CD4-positive, alpha-beta T cell treated with Interleukin-17A for 1 hour (primary cell): ENCODE measurements around the gene MMP24OS.
A peak's percentile ranks its signal among the peaks of the same experiment; 100 is the strongest.
"Not testable (repeated sequence)": the region's sequence is repeated elsewhere in the genome, so short reads cannot be mapped to it uniquely, and the experiment has no call there.

Experiments used
- DNase-seq: peaks from one replicate; pipeline ENCODE4 v3.0.0-alpha.2; 2020

The MMP24OS gene

DNA sequence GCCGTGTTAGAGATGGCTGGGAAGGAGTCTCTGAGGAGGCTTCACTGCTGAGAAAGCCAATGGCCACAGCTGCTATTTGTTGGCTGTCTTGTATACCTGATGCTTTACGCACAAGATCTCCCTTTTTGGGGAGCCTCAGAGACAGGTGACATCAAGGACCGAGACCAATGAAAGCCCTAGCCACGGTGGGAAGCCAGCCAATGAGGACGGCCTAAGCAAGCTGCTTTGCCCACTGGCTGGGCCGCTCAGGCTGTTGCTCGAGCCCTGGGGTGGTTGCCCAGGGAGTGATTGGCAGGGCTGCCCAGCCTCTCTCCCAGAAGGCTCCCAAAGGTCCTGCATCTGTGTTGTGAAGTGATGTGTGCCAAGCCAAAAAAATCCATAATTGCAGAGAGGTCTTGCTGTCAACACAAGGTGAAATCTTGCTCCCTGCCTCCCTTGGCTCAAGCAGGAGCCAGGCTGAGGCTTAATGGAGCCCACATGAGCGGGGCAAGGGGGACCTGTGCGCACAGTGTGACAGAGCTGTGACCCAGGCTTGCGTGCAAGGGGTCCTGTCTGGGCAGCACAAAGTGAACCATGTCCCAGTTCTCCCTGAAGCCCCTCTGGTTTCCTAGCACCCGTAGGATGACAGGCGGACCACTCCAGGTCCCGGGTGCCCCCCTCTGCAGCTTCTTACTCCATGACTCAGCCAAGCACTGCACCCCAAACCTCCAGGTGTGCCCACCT, 4.3 kb downstream of the MMP24OS start:
- no peak for DNase-seq

DNA sequence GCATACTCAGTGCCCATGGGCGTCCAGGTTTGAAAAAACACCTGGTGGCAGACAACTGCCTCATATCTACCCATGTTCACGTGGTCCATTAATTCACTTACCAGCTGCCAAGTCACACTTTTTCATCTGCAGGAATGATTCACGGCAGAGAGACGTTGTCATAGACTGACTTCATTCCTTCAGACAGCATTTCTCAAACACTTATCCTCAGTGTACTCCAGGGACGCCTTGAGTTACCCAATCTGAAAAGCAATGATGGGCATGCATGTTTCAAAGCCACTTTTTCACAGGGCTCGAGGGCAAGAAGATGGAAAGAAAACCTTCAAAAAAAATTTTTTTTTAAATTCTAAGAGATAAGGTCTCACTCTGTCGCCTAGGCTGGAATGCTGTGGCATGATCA, 6.0 kb downstream of the MMP24OS start:
- DNase-seq = no peak

DNA sequence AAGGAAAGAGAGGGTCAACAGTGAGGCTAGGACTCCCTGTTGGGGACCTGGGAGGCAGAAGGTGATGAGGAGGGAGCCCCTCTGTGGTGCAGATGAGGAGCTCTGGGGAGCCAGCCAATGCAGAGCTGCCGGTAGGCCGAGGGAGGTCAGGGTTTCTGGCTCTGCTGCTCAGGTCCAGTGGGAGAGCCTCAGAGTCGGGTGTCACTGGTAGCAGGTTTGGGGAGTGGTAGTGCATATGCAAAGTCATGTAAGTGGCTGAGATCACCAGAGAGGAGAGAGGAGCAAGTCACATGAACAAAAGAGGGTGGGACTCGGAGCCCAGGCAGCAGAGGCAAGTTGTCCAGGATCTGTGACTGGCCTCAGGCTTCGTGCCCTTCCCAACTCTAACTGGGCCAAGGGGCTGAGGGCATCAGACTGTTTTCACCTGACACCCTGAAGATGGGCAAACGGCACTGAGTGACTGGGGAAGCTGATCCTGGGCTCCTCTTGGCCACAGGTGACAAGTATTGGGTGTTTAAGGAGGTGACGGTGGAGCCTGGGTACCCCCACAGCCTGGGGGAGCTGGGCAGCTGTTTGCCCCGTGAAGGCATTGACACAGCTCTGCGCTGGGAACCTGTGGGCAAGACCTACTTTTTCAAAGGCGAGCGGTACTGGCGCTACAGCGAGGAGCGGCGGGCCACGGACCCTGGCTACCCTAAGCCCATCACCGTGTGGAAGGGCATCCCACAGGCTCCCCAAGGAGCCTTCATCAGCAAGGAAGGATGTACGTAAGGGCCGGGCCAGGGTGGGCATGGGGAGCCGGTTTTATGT, 6.6 kb downstream of the MMP24OS start:
- no peak for DNase-seq

DNA sequence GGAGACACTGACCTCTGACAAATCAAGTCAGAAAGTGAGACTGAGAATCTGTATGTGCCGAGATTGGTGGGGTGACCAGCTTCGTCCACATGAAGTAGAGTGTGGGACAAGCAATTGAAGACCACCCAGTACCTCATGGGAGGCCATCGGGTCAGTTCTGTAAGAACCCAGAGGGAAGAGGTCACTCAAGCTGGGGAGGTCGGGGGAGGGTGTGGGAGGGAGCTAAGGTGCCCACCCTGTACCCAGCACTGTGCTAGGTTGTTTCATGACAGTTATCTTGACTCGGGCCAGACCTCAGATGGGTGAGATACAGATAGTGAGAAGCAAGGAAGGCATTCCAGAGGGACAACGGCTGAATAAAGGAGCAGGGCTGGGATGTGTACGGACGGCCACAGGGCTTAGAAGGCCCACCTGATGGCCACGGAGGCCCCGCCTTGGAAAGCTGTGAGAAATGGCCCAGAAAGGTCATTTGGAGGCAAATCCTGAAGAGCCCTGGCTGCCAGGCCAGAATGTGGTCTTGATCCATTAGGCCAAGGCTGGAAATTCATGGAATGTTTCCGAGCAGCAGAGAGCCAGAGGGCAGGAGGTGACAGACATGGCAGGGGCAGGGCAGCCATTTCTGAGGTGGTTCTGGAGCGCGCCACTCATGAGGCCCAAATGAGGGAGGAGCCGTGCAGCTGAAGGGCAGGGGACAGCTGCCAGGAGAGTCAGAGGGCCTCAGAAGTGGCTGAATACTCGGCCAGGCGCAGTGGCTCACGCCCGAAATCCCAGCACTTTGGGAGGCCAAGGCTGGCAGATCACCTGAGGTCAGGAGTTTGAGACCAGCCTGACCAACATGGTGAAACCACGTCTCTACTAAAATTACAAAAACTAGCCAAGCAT, 7.7 kb downstream of the MMP24OS start:
- no peak for DNase-seq

DNA sequence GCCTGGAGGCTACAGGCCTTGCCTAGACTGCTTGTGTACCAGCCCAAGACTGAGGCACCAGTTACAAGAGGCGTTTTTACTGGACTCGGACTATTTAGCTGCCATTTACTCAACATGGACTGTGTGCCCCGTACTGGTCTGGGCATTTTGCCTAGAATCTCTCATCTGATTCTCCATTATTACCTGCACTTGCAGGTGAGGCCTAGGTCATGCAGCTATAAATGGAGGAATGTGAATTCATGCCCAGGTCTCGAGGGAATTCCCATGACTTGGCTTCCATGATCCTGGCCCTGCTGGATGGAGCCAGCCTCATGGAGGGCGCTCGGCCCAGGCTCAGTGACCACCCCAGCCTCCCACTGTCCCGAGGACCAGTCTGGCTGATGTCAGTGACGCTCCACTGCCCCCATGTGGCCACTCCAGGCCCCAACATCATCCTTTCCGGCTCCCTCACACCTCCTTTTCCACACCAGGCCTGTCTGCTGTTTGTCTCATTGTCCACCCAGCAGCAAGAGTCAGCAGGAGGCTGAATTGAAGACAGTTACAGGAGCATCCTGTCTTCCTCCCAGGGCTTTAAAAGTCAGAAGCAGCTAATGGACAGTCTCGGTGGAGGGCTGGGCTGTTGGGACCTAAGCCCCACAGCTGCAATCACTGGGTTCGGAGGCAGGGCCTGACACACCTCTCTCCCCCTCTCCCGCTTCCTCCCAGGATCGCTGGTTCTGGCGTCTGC, 8.7 kb downstream of the MMP24OS start:
- DNase-seq = peak; percentile 44

DNA sequence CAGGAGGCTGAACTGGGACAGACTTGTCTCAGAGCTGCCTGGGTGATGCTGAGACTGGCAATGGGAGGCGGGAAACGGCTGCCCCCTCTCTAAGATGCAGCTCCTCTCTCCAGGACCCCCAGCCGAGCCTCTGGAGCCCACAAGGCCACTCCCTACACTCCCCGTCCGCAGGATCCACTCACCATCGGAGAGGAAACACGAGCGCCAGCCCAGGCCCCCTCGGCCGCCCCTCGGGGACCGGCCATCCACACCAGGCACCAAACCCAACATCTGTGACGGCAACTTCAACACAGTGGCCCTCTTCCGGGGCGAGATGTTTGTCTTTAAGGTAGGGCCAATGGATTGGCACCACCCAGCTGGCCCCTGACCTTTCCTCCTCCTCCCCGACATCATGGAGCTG, 10.8 kb downstream of the MMP24OS start:
- no peak for DNase-seq

DNA sequence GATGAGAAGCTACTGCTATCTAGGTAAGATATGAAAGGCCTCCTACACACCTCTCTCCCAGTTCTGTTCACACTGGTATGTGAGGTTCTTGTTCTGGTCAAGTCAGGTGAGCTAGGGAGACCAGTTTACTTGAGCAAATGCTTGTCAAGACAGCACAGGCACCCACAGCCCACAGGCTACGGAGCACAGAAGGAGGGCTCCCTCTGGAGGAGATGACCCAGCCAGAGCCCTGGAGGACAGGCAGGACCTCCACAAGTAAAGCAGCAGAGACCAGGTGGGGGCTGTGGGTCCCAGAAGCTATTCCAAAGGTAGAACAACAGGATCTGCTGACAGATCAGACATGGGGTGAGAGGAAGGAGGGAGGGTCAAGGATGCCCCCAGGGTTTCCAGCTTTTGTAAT, 13.2 kb downstream of the MMP24OS start:
- DNase-seq = no peak

DNA sequence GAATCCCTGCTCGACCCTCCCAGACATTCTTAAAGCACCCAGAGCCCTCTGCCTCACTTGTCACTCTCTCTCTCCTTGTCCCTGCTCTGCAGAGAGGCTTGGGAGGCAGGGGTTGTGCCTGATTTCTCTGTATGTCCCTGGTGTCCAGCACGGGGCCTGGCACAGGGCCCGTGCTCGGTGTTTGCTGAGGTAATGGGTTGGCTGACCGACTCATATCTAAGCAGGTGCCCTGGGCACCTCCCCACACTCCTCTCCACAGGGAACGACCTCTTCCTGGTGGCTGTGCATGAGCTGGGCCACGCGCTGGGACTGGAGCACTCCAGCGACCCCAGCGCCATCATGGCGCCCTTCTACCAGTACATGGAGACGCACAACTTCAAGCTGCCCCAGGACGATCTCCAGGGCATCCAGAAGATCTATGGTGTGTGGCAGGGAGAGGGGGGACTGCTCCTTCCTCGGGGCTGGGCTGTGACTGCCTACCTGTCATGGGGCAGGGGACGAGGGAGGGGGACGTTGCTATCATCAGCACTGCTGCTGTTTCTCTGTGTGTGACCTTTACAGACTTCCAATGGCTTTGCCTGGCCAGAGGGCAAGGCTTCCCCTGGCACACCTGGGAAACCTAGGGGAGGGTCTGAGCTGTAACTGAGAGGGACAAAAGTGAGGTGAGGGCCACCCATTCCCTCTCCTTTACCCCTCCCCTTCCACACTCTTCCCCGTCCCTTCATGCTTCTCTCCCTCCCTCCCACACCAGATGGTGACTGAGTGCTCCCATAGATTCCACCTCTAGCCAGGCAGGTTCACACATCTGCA, 14.2 kb downstream of the MMP24OS start:
- no peak for DNase-seq

DNA sequence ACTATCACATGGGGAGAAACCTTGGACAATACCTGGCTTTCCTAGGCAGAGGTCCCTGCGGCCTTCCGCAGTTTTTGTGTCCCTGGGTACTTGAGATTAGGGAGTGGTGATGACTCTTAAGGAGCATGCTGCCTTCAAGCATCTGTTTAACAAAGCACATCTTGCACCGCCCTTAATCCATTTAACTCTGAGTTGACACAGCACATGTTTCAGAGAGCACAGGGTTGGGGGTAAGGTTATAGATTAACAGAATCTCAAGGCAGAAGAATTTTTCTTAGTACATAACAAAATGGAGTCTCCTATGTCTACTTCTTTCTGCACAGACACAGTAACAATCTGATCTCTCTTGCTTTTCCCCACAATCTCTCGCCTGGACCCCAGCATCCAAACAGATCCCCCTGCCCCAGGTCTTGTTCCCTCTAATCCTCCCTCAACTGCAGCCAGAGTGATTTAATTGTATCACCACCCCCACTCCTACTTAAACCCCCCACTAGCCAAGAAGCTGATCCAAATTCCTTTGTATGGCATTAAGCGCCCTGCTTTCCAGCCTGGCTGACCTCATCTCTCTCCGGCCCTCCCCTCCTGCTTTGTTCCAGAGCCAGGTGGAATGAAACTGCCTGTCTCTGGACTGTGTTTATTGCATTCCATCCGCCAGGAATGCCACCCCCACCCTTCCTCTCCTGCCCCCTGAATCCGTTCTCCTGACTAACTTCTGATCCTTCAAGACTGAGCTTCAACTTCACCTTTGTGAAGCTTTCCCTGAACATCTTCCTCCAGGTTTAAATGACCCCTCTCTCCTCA, 15.0 kb downstream of the MMP24OS start:
- not testable (repeated sequence) for DNase-seq

DNA sequence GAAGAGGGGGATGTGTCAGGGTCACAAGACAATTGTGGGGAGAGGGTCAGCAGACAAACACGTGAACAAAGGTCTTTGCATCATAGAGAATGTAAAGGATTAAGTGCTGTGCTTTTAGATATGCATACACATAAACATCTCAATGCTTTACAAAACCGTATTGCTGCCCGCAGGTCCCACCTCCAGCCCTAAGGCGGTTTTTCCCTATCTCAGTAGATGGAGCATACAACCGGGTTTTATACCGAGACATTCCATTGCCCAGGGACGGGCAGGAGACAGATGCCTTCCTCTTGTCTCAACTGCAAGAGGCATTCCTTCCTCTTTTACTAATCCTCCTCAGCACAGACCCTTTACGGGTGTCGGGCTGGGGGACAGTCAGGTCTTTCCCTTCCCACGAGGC, 15.6 kb downstream of the MMP24OS start:
- not testable (repeated sequence) for DNase-seq

DNA sequence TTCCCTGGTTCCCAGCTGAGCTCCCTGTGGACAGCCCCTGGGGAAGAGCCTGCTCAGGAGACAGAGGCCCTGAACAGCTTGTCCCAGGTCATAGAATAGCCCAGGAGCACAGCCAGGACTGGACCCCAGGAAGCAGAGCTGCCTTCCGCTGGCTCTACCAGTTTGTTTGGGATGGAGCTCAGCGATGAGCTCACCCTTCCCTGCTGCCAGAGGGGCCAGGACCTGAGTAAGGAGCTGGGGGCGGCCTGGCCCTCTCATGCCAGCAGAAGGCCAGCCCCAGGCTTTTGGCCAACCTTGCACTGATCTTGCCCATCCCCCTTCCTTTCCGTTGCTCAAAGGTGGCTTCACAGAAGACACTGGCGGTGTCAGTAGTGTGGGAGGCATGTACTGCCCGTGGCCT, 17.5 kb downstream of the MMP24OS start:
- no peak for DNase-seq

DNA sequence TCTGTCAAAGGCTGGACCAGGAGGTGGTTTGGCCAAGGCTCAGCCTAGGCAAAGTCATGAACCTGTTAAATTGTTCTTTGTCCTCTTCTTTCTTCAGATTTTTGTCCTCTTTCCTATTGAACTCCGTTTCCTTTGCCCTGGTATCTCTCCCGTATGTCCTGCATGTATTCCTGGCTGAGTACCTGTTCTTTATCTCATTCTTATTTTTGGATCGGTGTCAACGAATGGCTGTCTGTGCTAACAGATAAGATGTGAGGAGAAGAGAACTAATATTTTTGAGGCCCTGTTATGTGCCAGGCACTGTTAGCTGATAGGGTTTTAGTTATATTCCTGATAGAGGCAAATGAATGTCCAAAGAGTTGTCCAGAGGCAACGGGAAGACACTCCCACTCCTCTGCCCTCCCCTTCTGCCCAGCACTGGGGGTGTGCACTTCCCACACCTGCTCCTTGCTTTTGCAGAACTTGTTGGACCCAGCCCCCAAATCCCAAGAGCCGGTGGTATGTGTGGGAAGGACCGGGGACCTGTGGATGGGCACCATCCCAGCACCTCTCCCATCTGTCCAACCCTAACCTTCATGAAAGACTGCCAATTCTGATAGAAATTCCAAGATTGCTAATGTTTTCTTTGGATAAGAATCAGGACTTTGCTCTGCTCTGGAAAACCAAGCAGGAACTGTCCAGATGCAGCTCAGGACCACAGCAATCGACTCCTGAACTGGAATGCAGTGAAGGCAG, 20.6 kb downstream of the MMP24OS start:
- no peak for DNase-seq

DNA sequence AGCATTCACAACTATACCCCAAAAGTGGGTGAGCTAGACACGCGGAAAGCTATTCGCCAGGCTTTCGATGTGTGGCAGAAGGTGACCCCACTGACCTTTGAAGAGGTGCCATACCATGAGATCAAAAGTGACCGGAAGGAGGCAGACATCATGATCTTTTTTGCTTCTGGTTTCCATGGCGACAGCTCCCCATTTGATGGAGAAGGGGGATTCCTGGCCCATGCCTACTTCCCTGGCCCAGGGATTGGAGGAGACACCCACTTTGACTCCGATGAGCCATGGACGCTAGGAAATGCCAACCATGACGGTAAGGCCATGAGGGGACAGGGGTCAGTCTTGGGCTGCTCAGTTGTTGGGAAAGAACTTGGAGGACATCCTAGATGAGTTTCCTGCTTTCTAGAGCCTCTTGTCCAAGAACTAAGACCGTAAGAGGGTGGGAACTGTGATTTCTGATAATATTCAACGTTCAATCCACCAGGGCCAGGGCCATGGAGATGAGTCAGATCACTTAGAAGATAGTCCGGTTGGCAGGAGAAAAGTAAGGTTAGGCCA, 23.4 kb downstream of the MMP24OS start:
- DNase-seq = no peak

DNA sequence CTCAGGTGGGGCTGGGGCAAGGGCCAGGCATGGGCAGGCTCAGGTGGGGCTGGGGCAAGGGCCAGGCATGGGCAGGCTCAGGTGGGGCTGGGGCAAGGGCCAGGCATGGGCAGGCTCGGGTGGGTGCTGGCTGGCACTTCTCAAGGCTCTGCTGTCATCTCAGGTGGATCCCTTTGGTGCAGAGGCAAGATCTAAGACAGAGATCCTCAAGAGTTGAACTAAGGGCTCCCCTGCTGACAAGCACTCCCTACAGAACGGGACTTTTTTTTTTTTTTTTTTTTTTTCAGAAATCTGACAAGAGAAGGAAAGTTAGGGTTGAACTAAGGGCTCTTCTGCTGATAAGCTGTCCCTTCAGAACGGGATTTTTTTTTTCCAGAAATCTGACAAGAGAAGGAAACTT, 24.9 kb downstream of the MMP24OS start:
- DNase-seq = no peak

DNA sequence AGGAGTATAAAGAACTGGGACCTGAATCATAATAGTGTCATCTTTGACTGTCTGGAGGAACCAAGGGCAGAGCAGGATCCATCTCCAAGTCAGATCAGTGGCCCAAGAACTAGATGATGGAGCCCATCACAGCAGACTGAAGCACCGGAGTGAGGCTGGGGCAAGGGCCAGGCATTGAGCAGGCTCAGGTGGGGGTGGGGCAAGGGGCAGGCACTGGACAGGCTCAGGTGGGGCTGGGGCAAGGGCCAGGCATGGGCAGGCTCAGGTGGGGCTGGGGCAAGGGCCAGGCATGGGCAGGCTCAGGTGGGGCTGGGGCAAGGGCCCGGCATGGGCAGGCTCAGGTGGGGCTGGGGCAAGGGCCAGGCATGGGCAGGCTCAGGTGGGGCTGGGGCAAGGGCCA, 25.3 kb downstream of the MMP24OS start:
- DNase-seq = not testable (repeated sequence)

DNA sequence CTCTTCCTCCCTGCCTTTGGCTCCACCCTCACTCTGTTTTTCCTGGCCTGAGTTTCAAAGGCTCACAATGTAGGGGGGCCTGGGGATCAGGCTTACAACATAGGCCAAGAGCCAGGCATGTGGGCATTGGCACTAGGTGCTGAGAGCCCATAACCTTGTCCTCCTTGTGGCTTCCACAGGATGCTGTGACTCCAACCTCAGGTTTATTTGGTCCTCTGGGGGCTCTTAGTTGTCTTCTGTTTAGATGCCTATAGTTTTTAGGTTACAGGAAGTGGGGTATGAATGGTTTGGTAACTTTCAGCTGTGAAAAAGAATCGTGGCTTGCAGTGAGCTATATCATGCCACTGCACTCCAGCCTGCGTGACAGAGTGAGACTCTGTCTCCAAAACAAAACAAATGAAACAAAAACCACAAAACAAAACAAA, 25.9 kb downstream of the MMP24OS start:
- DNase-seq = peak; percentile 64

DNA sequence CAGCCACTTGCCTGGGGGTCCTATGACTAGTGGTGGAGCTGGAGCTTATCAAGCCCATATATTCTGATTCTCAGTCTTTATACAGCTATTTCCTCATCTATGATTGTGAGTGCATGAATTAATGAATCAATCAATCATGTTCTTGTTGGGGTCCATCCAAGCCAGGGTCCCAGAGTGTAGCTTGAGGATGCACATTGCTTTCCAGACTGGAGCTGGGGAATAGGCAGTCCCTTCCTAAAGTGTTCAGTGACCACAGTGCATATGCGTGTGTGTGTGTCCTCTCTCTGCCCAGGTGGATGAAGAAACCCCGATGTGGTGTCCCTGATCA, 26.3 kb downstream of the MMP24OS start:
- no peak for DNase-seq

DNA sequence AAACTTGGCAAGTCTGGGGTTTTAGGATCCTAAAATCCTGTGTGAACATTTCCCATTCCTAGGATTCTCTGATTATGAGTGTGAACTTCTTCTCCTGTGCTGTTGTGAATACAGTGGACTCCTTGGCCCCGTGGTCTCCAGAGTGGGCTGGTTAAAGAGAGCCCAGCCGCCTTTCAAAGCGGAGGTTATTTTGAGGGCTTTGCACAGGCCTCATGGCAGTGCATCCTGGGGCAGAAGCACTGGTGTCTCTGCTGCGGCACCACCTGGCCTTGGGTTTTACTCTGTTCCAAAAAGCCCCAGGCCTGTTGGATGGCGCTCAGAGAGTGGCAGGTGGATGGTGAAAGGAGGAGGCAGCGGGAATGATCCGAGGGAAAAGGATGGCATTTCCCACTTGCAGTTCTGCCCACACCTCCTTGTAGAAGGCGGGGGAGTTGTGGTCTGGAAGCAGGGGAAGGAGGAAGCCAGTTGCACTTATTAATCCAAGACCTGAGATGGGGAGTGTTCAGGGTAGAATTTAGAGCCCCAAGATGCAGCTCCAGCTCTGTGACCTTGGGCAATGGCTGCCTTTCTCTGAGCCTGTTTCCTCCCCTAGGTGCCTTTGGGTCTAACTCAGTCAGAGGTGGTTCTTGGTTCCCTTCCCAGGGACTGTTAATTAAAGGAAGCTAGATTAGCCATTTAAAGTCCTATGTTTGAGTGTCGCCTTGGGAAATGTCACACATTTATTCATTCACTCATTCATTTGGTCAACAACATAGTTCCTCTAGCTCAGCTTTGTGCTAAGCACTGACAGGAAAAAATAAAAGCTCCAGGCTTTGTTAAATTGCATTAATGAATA, 29.1 kb downstream of the MMP24OS start:
- DNase-seq = no peak

DNA sequence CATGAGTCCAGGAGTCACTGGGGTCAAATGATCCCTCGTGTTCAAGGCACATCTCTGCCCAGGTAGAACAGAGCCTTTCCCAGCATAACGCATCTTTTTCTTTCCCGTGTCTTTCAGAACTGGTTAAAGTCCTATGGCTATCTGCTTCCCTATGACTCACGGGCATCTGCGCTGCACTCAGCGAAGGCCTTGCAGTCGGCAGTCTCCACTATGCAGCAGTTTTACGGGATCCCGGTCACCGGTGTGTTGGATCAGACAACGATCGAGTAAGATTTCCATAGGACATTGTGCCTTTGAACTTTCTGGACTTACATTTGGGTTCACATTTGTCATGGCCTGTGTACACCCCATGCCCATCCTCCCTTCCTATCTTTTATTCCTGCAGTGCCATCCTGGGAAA, 31.2 kb downstream of the MMP24OS start:
- no peak for DNase-seq
